WI38 (cell line): ENCODE measurements around the gene AGA.

Experiments used
- H3K4me3 ChIP-seq: 2 replicates; pipeline ENCODE4 v1.5.1; 2011; ENCODE audit warnings: low read depth, mild to moderate bottlenecking, control low read depth, low read length
- CTCF ChIP-seq: IDR thresholded peaks from 2 replicates; pipeline ENCODE4 v1.5.1; 2012; ENCODE audit warnings: low read depth, mild to moderate bottlenecking, control low read depth, low read length

Gene AGA

GRCh38 chr4:177427192-177427591, 15.0 kb downstream of the AGA start:
- no peak overlapping the region for H3K4me3 ChIP-seq
- TF ChIP-seq CTCF, result no peak

GRCh38 chr4:177419434-177419833, 22.8 kb downstream of the AGA start:
- no peak overlapping the region for H3K4me3 ChIP-seq
- TF ChIP-seq CTCF, result no peak

- H3K4me3 ChIP-seq, result no peak overlapping the region
- TF ChIP-seq CTCF, result no peak
These were observed 28.6 kb downstream of the AGA start for GRCh38 chr4:177413656-177414055.

GRCh38 chr4:177413076-177413475, 29.2 kb downstream of the AGA start:
- no peak overlapping the region for H3K4me3 ChIP-seq
- TF ChIP-seq CTCF, result no peak

- TF ChIP-seq CTCF, result no peak
- no peak overlapping the region for H3K4me3 ChIP-seq
These were observed 30.2 kb downstream of the AGA start for GRCh38 chr4:177411996-177412395.

GRCh38 chr4:177410566-177410965, 31.7 kb downstream of the AGA start:
- no peak for TF ChIP-seq CTCF
- H3K4me3 ChIP-seq, result no peak overlapping the region

- no peak overlapping the region for H3K4me3 ChIP-seq
- TF ChIP-seq CTCF, result no peak
These were observed 34.2 kb downstream of the AGA start for GRCh38 chr4:177408023-177408422.
